NCI-H1092 (cell line): ENCODE results near the gene UBE2E1.
"Not testable (repeated sequence)": the region's sequence is repeated elsewhere in the genome, so short reads cannot be mapped to it uniquely, and the experiment has no call there.

Experiments
- DNase-seq: peaks from one replicate; lab custom pipeline; 2025; lab: John Stamatoyannopoulos, UW

Gene UBE2E1

DNA sequence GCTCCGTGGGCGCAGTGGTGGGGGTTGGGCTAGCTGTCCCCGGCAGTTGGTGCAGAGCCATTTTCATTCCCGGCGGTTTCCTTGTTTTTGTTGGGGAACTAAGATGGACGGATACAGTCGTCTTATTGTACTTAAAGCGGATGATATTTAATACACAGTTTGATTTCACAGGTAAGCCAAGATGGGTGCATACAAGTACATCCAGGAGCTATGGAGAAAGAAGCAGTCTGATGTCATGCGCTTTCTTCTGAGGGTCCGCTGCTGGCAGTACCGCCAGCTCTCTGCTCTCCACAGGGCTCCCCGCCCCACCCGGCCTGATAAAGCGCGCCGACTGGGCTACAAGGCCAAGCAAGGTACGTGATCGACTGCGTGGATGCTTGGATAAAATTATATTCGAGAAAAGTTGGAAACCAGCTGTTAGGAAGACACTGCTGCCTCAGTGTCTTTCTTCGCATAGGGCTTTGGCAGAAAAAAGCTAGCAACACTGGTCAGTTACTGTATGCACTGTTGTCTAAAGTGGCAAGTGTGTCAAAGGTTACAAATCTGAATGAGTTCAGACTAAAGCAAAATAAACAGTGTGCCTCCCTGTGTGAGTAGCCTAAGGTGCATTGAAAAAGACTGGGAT, 112.0 kb downstream of the UBE2E1 start:
- not testable (repeated sequence) for DNase-seq

DNA sequence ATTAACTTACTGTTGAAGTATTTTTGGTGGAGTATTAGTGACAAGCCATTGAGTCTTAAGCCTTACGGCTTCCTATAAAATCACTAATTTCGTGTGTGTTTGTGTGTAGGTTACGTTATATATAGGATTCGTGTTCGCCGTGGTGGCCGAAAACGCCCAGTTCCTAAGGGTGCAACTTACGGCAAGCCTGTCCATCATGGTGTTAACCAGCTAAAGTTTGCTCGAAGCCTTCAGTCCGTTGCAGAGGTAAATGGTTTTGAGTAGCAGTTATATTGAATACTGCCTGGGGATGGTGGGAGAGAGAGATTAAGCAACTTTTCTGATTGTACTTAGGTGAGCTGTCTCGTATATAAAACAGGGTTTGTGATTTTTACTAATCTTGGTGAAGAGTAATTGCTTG, 112.6 kb downstream of the UBE2E1 start:
- DNase-seq = not testable (repeated sequence)

DNA sequence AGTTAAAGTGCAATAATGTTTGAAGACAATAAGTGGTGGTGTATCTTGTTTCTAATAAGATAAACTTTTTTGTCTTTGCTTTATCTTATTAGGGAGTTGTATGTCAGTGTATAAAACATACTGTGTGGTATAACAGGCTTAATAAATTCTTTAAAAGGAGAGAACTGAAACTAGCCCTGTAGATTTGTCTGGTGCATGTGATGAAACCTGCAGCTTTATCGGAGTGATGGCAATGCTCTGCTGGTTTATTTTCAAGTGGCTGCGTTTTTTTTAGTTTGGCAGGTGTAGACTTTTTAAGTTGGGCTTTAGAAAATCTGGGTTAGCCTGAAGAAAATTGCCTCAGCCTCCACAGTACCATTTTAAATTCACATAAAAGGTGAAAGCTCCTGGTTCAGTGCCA, 113.9 kb downstream of the UBE2E1 start:
- DNase-seq = no peak

DNA sequence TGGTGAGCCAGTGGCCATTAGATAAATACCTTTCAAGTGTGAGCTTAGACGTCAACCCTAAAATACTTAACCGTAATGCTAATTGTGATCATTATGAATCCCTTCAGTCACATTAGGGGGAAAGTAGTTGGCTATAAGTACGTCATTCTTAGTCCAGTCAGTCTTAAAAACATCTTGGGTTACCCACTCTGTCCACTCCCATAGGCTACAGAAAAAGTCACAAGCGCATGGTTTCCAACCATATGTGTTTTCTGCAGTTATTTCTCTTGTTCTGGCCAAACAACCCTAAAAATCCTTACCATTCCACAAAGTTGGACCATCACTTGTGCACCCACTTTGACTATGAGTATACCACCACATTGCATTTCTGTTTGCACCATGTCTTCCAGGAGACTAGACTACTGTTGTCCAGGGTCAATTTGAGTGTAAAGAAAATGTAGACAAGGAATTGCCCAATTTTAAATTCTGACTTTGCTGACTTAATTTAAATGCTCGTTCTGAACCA, 114.4 kb downstream of the UBE2E1 start:
- DNase-seq = no peak

DNA sequence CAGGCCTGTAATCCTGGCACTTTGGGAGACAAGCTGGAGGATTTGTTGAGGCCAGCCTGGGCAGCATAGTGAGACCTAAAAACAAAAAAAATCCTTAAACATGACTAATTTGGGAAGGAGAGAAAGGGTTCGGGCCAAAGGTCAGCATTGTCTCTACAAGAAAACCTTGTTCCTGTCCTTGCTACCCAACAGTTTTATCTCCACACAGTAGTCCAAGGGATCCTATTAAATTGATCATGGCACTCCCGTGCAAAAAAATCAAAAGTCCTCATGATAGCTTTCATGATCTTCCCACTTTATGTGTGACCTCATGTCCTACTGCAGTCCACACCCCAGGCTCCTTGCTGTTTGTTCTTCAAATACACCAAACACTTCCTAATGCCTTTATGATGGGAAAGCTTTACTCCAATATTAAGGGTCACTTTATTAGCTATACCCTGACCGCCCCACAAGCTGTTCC, 115.3 kb downstream of the UBE2E1 start:
- no peak for DNase-seq

DNA sequence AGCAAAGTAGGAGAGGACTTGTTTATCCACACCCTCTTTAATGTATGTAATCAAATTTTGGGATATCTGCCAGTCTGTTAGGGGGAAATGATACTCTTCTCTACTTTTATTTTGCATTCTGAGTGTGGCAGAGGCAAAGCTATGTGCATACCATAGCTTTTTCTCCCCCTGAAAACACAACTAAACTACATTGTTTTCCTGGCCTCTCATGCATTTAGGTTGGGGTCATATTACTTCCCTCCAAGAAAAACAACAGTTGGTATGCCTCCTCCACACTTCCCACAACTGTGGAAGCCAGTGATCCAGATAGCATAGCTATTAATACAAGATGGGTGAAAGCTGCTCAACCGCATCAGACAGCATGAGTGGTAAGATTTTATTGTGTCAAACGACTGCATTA, 118.0 kb downstream of the UBE2E1 start:
- no peak for DNase-seq

GRCh38 chr3:23926246-23926645, 120.5 kb downstream of the UBE2E1 start:
- no peak for DNase-seq

DNA sequence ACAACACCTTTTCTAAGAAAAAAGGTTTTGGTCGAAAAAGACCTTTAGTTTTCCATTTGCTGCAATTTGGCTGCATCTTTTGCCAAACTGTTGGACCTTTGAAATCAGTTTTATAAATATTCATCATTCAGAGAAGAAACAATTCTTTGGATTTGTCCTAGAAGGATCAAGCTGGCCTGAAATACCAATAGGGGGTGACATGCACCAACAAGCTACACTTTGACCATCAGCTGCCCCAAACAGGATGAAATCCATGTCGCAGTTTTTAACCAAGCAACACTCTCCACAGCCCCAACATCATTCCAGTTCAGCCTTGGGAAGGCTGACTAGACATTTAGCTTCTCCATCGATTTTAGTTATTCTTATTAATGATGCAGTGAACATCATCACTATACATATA, 121.0 kb downstream of the UBE2E1 start:
- no peak for DNase-seq

GRCh38 chr3:23928524-23928923, 122.8 kb downstream of the UBE2E1 start:
- no peak for DNase-seq

DNA sequence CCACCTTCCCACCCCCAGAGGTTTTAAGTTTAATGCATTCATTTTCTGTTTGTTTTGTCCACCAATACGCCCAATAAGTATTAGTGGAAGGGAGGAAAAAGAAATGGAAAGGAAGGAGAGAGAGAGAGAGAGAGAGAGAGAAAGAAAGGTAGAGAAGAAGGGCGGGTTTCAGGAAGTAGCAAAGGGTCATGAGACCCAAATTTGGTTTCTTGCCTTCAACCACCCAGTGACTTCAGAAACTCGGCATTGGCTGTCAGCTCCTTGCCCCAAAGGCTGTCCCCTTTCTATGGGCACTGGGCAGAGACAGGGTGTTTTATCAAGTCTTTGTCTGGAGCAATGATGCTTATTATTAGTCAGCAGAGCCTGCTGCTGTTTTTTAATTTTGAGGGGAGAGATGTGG, 125.8 kb downstream of the UBE2E1 start:
- DNase-seq = no peak

GRCh38 chr3:23932571-23932970, 126.8 kb downstream of the UBE2E1 start:
- no peak for DNase-seq

DNA sequence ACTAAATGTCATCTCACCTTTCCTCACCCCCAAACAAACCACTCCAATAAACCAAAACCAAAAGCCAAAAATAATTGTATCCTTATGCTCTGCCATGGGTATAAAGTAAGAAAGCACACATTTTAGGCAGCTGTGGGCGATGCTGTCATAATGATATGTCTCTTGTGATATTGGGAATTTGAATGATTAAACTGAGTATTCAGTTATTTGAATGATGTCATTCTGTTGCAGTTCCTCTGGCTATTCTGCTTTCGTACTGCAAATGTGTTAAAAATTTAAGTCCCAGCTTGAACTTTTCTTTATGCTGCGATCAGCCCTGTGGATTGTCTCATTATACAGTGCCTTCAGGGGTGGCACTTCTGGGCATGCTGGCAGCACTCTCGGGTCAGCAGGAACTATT, 128.5 kb downstream of the UBE2E1 start:
- no peak for DNase-seq

- no peak for DNase-seq
These were observed 131.5 kb downstream of the UBE2E1 start for GRCh38 chr3:23937296-23937695.

DNA sequence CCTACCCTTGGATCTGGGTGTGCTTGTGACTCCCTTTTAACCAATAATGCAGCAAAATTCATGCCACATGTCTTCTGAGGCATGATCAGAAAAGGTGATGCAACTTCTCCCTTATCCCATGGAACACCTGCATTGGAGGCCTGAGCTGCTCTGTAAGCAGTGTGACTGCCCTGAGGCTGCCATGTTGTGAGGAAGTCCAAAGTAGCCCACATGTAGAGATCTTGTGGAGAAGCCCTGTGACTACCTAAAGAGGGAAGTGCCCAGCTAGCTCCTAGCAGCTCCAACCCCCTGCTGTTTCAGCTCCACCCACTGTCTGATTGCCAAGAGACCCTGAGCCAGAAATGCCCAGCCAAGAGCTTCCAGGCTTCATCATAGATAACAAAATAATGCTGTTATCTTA, 132.9 kb downstream of the UBE2E1 start:
- no peak for DNase-seq

DNA sequence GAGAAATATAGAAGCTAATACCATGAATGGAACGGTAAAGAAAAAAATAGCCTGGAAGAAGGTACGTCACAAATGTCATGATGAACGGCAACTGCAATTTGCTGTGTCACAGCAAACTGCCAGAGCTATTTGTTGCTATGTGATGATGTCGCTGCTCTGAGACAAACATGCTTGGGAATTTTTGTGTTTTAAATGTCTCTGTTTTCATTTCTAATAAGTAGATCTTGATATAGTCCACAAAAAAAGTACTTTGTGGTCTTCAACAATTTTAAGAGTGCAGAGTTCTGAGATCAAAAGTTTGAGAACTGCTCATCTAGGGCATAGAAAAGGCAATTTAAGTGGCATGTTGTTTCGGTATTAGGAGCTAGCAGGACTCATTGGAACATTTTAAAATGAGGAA, 135.0 kb downstream of the UBE2E1 start:
- no peak for DNase-seq
